GM12874 (cell line): Measurements from ENCODE around the gene BORCS6.

Experiments
- CTCF ChIP-seq: IDR thresholded peaks from 2 replicates; pipeline ENCODE4 v1.5.1; 2011; ENCODE audit warnings: low read depth, mild to moderate bottlenecking, control low read depth, low read length, moderate library complexity; ENCODE audit not compliant: insufficient read depth

BORCS6 gene

GRCh38 chr17:8149419-8150193 lies 40.4 kb downstream of the BORCS6 start:
- no peak for TF ChIP-seq CTCF

GRCh38 chr17:8148560-8148959 lies 41.4 kb downstream of the BORCS6 start:
- TF ChIP-seq CTCF, result no peak

GRCh38 chr17:8147805-8148404 lies 42.1 kb downstream of the BORCS6 start:
- no peak for TF ChIP-seq CTCF

- no peak for TF ChIP-seq CTCF
Measured at GRCh38 chr17:8147141-8147804, 42.7 kb downstream of the BORCS6 start.

- TF ChIP-seq CTCF, result no peak
Measured at GRCh38 chr17:8146381-8147140, 43.4 kb downstream of the BORCS6 start.

- no peak for TF ChIP-seq CTCF
Measured at GRCh38 chr17:8145811-8146210, 44.2 kb downstream of the BORCS6 start.
